GM13977 (cell line): ENCODE measurements around the gene HSD3B2.
A peak's percentile ranks its signal among the peaks of the same experiment; 100 is the strongest.
"Not testable (repeated sequence)": the region's sequence is repeated elsewhere in the genome, so short reads cannot be mapped to it uniquely, and the experiment has no call there.

ENCODE experiments used
- DNase-seq: peaks from one replicate; pipeline ENCODE4 v3.0.0; 2012; ENCODE audit warnings: low spot score
- CTCF ChIP-seq: IDR thresholded peaks from 2 replicates; pipeline ENCODE4 v1.5.1; 2012; ENCODE audit warnings: mild to moderate bottlenecking, control low read depth; ENCODE audit not compliant: insufficient read depth; ENCODE audit errors: extremely low read depth, missing control alignments
- in situ Hi-C: fragments of 300-500 bp; cut with MboI; formaldehyde crosslinking; loops from one replicate; pipeline ENCODE4 v1.12.0; 2022; ENCODE audit warnings: low sequenced_read_pairs, low pct_unique_long_range_greater_than_20kb, mixed read lengths, inconsistent platforms; ENCODE audit not compliant: unreplicated experiment

Gene HSD3B2

GRCh38 chr1:119372503-119373086 is 42.4 kb upstream of the HSD3B2 start:
- DNase-seq = peak; percentile 60
- in situ Hi-C loops = no loop called here
- TF ChIP-seq CTCF = peak; percentile 44

GRCh38 chr1:119373465-119373864 is 41.5 kb upstream of the HSD3B2 start:
- no peak for TF ChIP-seq CTCF
- DNase-seq = peak; percentile 11
- in situ Hi-C loops = no loop called here

- DNase-seq = peak; percentile 6
- no peak for TF ChIP-seq CTCF
- in situ Hi-C loops = no loop called here
These were observed 40.6 kb upstream of the HSD3B2 start for GRCh38 chr1:119374208-119374874.

GRCh38 chr1:119375366-119375765 is 39.6 kb upstream of the HSD3B2 start:
- in situ Hi-C loops = no loop called here
- no peak for TF ChIP-seq CTCF
- no peak for DNase-seq

- in situ Hi-C loops = no loop called here
- DNase-seq = no peak
- no peak for TF ChIP-seq CTCF
These were observed 38.4 kb upstream of the HSD3B2 start for GRCh38 chr1:119376594-119376993.

GRCh38 chr1:119377594-119377993 is 37.4 kb upstream of the HSD3B2 start:
- in situ Hi-C loops, DNase-seq: not testable (repeated sequence)

- in situ Hi-C loops = no loop called here
- DNase-seq = no peak
- no peak for TF ChIP-seq CTCF
These were observed 35.8 kb upstream of the HSD3B2 start for GRCh38 chr1:119379117-119379516.
